Transverse colon (tissue), 4 donors: ENCODE data around the gene CERS4. TPM values are rescaled to one million over a fixed set of nuclear protein-coding genes. Genes with fewer than 3 reads are reported as not detected.

Source experiments
- DNase-seq: peaks from one replicate; pipeline ENCODE4 v3.0.0-alpha.2; 2019
- H3K27ac ChIP-seq, 4 donors: fragments of 200-600 bp; sonication (generic); 2 replicates each; pipeline ENCODE4 v1.5.1; 2016 to 2018; ENCODE audit warnings: inconsistent platforms in 4 of 4
- H3K27me3 ChIP-seq: fragments of 200-600 bp; sonication (generic); 2 replicates; pipeline ENCODE4 v1.5.1; 2017; ENCODE audit warnings: inconsistent platforms
- H3K36me3 ChIP-seq, 4 donors: fragments of 200-600 bp; sonication (generic); 2 replicates each; pipeline ENCODE4 v1.5.1; 2017 to 2019; ENCODE audit warnings: inconsistent platforms in 4 of 4
- H3K4me1 ChIP-seq, 4 donors: fragments of 200-600 bp; sonication (generic); 2 replicates each; pipeline ENCODE4 v1.5.1; 2017 to 2020; ENCODE audit warnings: inconsistent platforms in 4 of 4
- H3K4me3 ChIP-seq, 4 donors: fragments of 200-600 bp; sonication (generic); 1 replicate in 1 of 4; 2 replicates in 3 of 4; pipeline versions ENCODE4 v1.5.1 to v1.6.1; 2017 to 2019; ENCODE audit warnings: inconsistent platforms in 4 of 4
- H3K9me3 ChIP-seq, 2 donors: fragments of 200-600 bp; sonication (generic); 2 replicates each; pipeline ENCODE4 v1.5.1; 2017 to 2019; ENCODE audit warnings: inconsistent platforms in 2 of 2
- EP300 ChIP-seq: sonication (generic); formaldehyde crosslinking; IDR thresholded peaks from one replicate; pipeline ENCODE4 v1.6.1; 2017; ENCODE audit warnings: antibody characterized with exemption, low read depth
- POLR2A ChIP-seq: fragments of 450-650 bp; IDR thresholded peaks from one replicate; pipeline ENCODE4 v1.6.1; 2016; ENCODE audit warnings: antibody characterized with exemption, mild to moderate bottlenecking, moderate library complexity
- POLR2AphosphoS5 ChIP-seq, 3 donors: sonication (generic); formaldehyde crosslinking; IDR thresholded peaks; one replicate each; pipeline ENCODE4 v1.6.1; 2016; ENCODE audit warnings: antibody characterized with exemption in 3 of 3
- WGBS, 2 donors: methylation state at CpG; one replicate each; pipeline ENCODE4 v1.1.5; 2018; ENCODE audit warnings: low coverage in 1 of 2; 5-methylcytosine and 5-hydroxymethylcytosine counted together
- in situ Hi-C, 4 donors: fragments of 200-750 bp; cut with MboI; loops; one replicate each; pipeline versions ENCODE4 v1.15.0 to v1.15.1; 2017; ENCODE audit warnings: low sequenced_read_pairs in 3 of 4, low pct_ligation_motif_present in 1 of 4, low pct_unique_long_range_greater_than_20kb in 1 of 4
- intact Hi-C: fragments of 100-400 bp; cut with DNase I; formaldehyde crosslinking; loops from one replicate; pipeline ENCODE4 v1.15.1; 2023; ENCODE audit warnings: low total_unique reads
- total RNA-seq, 4 donors: library from RNA; depleted of rRNA; stranded (reverse); fragments of >200 nt; gene quantifications; one replicate each; pipeline ENCODE4 v1.1.0, GENCODE V29; 2016
- TF ChIP-seq, protein P1 (sequence below), 5 experiments: fragments of 200-600 bp in 3 of 5; fragments of 450-650 bp in 2 of 5; sonication (generic) in 3 of 5; IDR thresholded peaks; 1 replicate in 2 of 5; 2 replicates in 3 of 5; pipeline ENCODE4 v1.5.1; 2016 to 2017; ENCODE audit warnings: antibody characterized with exemption in 5 of 5, inconsistent platforms in 3 of 5, mild to moderate bottlenecking in 2 of 5, moderate library complexity in 1 of 5

The CERS4 gene
- total RNA-seq, 4 donors from 2014 or later, result 3.4 to 58.0 (median 19.7) TPM

DNA sequence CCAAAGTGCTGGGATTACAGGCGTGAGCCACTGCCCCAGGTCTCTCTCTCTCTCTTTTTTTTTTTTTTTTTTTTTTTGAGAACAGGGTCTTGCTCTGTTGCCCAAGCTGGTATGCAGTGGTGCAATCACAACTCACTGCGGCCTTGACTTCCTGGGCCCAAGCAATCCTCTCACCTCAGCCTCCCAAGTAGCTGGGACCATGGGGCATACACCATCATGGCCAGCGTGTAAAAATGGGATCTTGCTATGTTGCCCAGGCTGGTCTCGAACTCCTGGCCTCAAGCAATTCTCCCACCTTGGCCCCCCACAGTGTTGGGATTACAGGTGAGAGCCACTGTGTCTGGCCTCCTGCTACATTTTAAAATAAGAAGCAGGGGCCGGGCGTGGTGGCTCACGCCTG lies 40.6 kb upstream of the CERS4 start:
- 67 to 89% methylated on average over 1 to 7 of the region's 7 CpGs for WGBS, 2 donors
- TF ChIP-seq, protein P1, sequence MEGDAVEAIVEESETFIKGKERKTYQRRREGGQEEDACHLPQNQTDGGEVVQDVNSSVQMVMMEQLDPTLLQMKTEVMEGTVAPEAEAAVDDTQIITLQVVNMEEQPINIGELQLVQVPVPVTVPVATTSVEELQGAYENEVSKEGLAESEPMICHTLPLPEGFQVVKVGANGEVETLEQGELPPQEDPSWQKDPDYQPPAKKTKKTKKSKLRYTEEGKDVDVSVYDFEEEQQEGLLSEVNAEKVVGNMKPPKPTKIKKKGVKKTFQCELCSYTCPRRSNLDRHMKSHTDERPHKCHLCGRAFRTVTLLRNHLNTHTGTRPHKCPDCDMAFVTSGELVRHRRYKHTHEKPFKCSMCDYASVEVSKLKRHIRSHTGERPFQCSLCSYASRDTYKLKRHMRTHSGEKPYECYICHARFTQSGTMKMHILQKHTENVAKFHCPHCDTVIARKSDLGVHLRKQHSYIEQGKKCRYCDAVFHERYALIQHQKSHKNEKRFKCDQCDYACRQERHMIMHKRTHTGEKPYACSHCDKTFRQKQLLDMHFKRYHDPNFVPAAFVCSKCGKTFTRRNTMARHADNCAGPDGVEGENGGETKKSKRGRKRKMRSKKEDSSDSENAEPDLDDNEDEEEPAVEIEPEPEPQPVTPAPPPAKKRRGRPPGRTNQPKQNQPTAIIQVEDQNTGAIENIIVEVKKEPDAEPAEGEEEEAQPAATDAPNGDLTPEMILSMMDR (IDR thresholded peaks at IDR 0.05), result no peak
- TF ChIP-seq POLR2AphosphoS5 (IDR thresholded peaks at IDR 0.05) (no peak), EP300 (no peak), POLR2A (no peak)
- no peaks in the 10 kb centered on the region for H3K36me3 ChIP-seq
- in situ Hi-C loops (no loop called here), intact Hi-C loops (no loop called here)
- H3K4me3 ChIP-seq, result no peak overlapping the region
- no peaks in the 10 kb centered on the region for H3K27me3 ChIP-seq
- no peak for DNase-seq
- no peak overlapping the region for H3K27ac ChIP-seq
- H3K4me1 ChIP-seq, result no peaks in the 10 kb centered on the region
- no peaks in the 10 kb centered on the region for H3K9me3 ChIP-seq

DNA sequence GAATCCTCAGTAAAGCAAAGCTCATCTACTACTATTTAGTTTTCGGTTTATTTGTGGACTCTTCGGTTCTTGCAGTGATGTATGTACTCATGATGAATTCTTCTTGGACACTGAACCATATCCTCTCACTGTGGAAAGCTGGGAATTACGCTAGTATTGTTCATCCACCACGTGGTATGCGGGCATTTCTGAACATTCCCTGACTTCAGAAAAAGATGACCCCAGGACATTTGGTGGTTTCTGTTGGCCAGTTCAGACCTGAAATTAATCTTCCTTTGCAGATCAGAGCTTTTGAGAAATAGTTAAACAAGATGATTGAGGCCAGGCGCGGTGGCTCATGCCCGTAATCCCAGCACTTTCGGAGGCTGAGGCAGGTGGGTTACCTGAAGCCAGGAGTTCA lies 34.5 kb upstream of the CERS4 start:
- Histone ChIP-seq H3K36me3 (no peaks in the 10 kb centered on the region), H3K4me1 (no peaks in the 10 kb centered on the region), H3K27ac (no peak overlapping the region), H3K9me3 (no peaks in the 10 kb centered on the region), H3K27me3 (no peaks in the 10 kb centered on the region), H3K4me3 (no peak overlapping the region)
- no peak for TF ChIP-seq EP300
- in situ Hi-C loops (no loop called here), intact Hi-C loops (no loop called here)
- 83 to 90% methylated on average over 9 of the region's 9 CpGs for WGBS, 2 donors
- no peak for DNase-seq

DNA sequence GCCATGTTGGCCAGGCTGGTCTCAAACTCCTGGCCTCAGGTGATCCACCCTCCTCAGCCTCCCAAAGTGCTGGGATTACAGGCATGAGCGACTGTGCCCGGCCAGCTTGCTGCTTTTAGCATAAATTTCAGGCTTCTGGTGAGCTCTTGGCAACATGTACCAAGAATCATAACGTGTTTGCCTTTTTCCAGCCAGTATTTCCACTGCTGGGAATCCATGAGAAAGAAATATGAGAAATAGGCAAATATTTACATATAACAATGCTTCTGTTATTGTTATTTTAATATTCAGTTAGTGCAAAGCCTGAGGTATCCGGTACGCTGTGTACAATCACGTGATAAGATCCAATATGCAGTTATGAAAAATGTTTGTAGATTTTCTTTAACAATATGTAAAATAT lies 29.2 kb upstream of the CERS4 start:
- no peaks in the 10 kb centered on the region for H3K36me3 ChIP-seq
- H3K4me3 ChIP-seq, result no peak overlapping the region
- intact Hi-C loops, result no loop called here
- 50 to 54% methylated on average over 4 to 6 of the region's 6 CpGs for WGBS, 2 donors
- no peak for DNase-seq
- H3K27me3 ChIP-seq, result no peaks in the 10 kb centered on the region
- no peaks in the 10 kb centered on the region for H3K4me1 ChIP-seq
- H3K9me3 ChIP-seq, result no peaks in the 10 kb centered on the region
- in situ Hi-C loops, result no loop called here
- TF ChIP-seq, protein P1 (IDR thresholded peaks at IDR 0.05), result no peak
- TF ChIP-seq POLR2A (no peak), EP300 (no peak), POLR2AphosphoS5 (IDR thresholded peaks at IDR 0.05) (no peak)
- H3K27ac ChIP-seq, result no peak overlapping the region

DNA sequence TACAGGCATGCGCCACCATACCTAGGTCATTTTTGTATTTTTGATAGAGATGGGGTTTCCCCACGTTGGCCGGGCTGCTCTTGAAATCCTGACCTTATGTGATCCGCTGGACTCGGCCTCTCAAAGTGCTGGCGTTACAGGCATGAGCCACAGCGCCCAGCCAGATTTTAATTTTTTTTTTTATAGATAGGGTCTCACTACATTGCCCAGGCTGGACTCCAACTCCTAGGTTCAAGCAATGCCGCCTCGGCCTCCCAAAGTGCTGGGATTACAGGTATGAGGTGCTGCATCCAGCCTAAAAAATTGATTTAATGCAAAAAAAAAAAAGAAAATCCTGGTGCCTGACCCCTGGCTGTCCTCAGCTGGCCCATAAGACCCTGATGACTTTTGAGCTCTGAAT lies 24.9 kb upstream of the CERS4 start:
- H3K4me1 ChIP-seq, result no peaks in the 10 kb centered on the region
- H3K9me3 ChIP-seq, result no peaks in the 10 kb centered on the region
- in situ Hi-C loops, result no loop called here
- no peak for DNase-seq
- TF ChIP-seq POLR2A, result no peak
- TF ChIP-seq POLR2AphosphoS5 (IDR thresholded peaks at IDR 0.05), result no peak
- TF ChIP-seq, protein P1 (IDR thresholded peaks at IDR 0.05), result no peak
- no peak for TF ChIP-seq EP300
- no peak overlapping the region for H3K27ac ChIP-seq
- no peaks in the 10 kb centered on the region for H3K27me3 ChIP-seq
- no peaks in the 10 kb centered on the region for H3K36me3 ChIP-seq
- no peak overlapping the region for H3K4me3 ChIP-seq
- intact Hi-C loops, result no loop called here
- WGBS, 2 donors, result 87 to 90% methylated on average over 4 to 9 of the region's 9 CpGs

DNA sequence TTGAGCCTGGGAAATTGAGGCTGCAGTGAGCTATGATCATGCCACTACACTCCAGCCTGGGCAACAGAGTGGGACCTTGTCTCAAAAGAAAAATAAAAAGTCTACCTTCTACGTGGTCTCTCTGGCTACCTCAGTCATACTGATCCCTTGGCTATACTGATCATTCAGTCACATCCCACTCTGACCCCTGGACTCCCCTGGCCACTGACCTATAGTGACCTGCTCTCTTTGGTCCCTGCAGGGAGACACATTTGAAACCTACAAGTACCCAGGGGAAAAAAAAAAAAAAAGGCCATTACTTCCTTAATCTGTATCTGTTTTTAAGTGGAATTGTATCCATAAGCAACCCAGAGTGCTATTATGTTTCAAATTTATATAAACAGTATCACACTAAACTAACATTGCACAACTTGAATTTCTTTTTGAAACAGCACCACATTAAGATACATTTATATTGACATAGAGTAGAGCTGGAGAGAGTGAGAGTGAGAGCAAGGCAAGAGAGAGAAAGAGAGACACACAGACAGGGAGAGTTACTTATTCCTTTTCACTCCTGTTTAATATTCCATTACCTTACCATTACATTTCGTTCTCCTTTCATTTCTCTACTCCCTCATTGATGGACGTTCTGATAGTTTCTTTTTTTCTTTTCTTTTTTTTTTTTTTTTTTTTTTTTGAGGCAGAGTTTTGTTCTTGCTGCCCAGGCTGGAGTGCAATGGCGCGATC lies 23.7 kb upstream of the CERS4 start:
- WGBS, 2 donors, result 87 to 92% methylated on average over 2 to 5 of the region's 5 CpGs
- H3K27ac ChIP-seq, result no peak overlapping the region
- intact Hi-C loops, result no loop called here
- no peaks in the 10 kb centered on the region for H3K36me3 ChIP-seq
- in situ Hi-C loops, result no loop called here
- H3K4me3 ChIP-seq, result no peak overlapping the region
- H3K4me1 ChIP-seq, result no peaks in the 10 kb centered on the region
- no peak for DNase-seq
- no peak for TF ChIP-seq POLR2A
- TF ChIP-seq EP300, result no peak
- TF ChIP-seq, protein P1 (IDR thresholded peaks at IDR 0.05), result no peak
- no peak for TF ChIP-seq POLR2AphosphoS5 (IDR thresholded peaks at IDR 0.05)
- H3K27me3 ChIP-seq, result no peaks in the 10 kb centered on the region
- no peaks in the 10 kb centered on the region for H3K9me3 ChIP-seq
